Osteocyte (in vitro differentiated cells): Measurements from ENCODE around the gene COL24A1. TPM values are rescaled to one million over a fixed set of nuclear protein-coding genes. Genes with fewer than 3 reads are reported as not detected.
"Not testable (repeated sequence)": the region's sequence is repeated elsewhere in the genome, so short reads cannot be mapped to it uniquely, and the experiment has no call there.

Experiments
- DNase-seq: peaks from one replicate; pipeline ENCODE4 v3.0.0; 2021; ENCODE audit warnings: mixed read lengths; ENCODE audit not compliant: unreplicated experiment; ENCODE audit errors: extremely low spot score
- H3K27ac Mint-ChIP-seq: one replicate; pipeline ENCODE4 v1.8.0; 2021; ENCODE audit warnings: mild to moderate bottlenecking, mixed read lengths; ENCODE audit not compliant: unreplicated experiment
- H3K27me3 Mint-ChIP-seq: one replicate; pipeline ENCODE4 v1.8.0; 2021; ENCODE audit warnings: mixed read lengths; ENCODE audit not compliant: unreplicated experiment
- H3K36me3 Mint-ChIP-seq: one replicate; pipeline ENCODE4 v1.8.0; 2021; ENCODE audit warnings: mixed read lengths; ENCODE audit not compliant: unreplicated experiment
- H3K4me1 Mint-ChIP-seq: one replicate; pipeline ENCODE4 v1.8.0; 2021; ENCODE audit warnings: mixed read lengths; ENCODE audit not compliant: unreplicated experiment
- H3K4me3 Mint-ChIP-seq: one replicate; pipeline ENCODE4 v1.8.0; 2021; ENCODE audit warnings: mild to moderate bottlenecking, moderate library complexity, mixed read lengths; ENCODE audit not compliant: unreplicated experiment
- H3K9me3 Mint-ChIP-seq: one replicate; pipeline ENCODE4 v1.8.0; 2021; ENCODE audit warnings: mixed read lengths; ENCODE audit not compliant: unreplicated experiment
- CTCF ChIP-seq: fragments of 200-600 bp; sonication (generic); IDR thresholded peaks from 2 replicates; pipeline ENCODE4 v1.5.0; 2021; ENCODE audit warnings: antibody characterized with exemption, mild to moderate bottlenecking, moderate library complexity
- total RNA-seq: library from RNA; stranded (reverse); gene quantifications from 2 replicates; pipeline ENCODE4 v1.2.1, GENCODE V29; 2021

The COL24A1 gene
- total RNA-seq, 1 donor from 2014 or later = 0.46 TPM

GRCh38 chr1:85801520-85801919 is 355.1 kb downstream of the COL24A1 start:
- H3K4me1 Mint-ChIP-seq = peaks cover 8% of the 10 kb centered on the region
- no peak overlapping the region for H3K27ac Mint-ChIP-seq
- H3K36me3 Mint-ChIP-seq = no peaks in the 10 kb centered on the region
- peaks cover 3% of the 10 kb centered on the region for H3K9me3 Mint-ChIP-seq
- H3K4me3 Mint-ChIP-seq = no peak overlapping the region
- H3K27me3 Mint-ChIP-seq = peaks cover 3% of the 10 kb centered on the region
- DNase-seq = no peak
- TF ChIP-seq CTCF = no peak

DNA sequence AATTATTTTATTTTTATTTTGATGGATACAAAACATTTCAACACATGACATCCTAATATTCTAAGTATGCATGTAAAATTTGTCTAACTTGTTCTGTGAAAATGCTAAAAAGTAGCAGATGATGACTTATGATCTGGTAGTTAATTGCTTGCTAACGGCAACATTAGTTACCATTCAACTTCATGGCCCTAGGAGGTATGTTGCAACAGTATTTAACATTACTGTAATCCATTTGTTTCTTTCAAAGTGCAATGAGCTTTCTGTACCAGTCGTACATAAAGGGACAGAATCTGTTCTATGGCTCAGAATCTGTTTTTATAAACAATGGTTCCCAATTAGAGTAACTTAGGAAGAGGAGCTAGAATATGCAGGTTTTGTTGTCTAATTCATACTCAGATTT is 356.8 kb downstream of the COL24A1 start:
- no peak for DNase-seq
- no peaks in the 10 kb centered on the region for H3K36me3 Mint-ChIP-seq
- peaks cover 14% of the 10 kb centered on the region for H3K4me1 Mint-ChIP-seq
- no peak overlapping the region for H3K4me3 Mint-ChIP-seq
- TF ChIP-seq CTCF = no peak
- H3K9me3 Mint-ChIP-seq = peaks cover 3% of the 10 kb centered on the region
- H3K27ac Mint-ChIP-seq = no peak overlapping the region
- peaks cover 3% of the 10 kb centered on the region for H3K27me3 Mint-ChIP-seq

DNA sequence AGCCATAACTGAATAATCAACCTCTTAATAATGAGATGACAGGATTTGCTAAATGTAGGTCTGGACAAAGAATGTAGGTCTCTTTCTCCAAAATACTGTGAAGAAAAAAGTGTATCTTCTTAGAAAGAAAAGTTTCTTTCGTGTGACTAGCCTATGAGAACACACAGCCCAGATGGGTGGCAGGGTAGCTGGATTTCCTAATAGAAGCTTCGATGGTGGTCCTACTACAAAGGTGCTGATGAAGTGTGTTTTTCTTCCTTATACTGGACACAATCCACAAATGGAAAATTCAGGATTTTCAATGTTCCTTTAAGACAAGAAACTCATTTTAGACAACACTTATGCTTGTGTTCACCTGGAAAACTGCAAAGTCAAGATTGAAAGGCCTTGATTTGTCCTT is 358.2 kb downstream of the COL24A1 start:
- Mint-ChIP-seq H3K27me3 (peaks cover 5% of the 10 kb centered on the region), H3K27ac (no peak overlapping the region), H3K4me3 (no peak overlapping the region), H3K9me3 (peaks cover 3% of the 10 kb centered on the region), H3K4me1 (peaks cover 14% of the 10 kb centered on the region), H3K36me3 (no peaks in the 10 kb centered on the region)
- no peak for DNase-seq
- no peak for TF ChIP-seq CTCF

- not testable (repeated sequence) for H3K4me1 Mint-ChIP-seq, H3K36me3 Mint-ChIP-seq, H3K9me3 Mint-ChIP-seq, DNase-seq, H3K27ac Mint-ChIP-seq, H3K4me3 Mint-ChIP-seq
- peaks cover 33% of the 10 kb centered on the region for H3K27me3 Mint-ChIP-seq
These were observed 379.6 kb downstream of the COL24A1 start for GRCh38 chr1:85777021-85777420.

GRCh38 chr1:85762804-85763203 is 393.8 kb downstream of the COL24A1 start:
- no peak for DNase-seq
- no peaks in the 10 kb centered on the region for H3K36me3 Mint-ChIP-seq
- H3K27me3 Mint-ChIP-seq = peaks cover 10% of the 10 kb centered on the region
- TF ChIP-seq CTCF = no peak
- H3K9me3 Mint-ChIP-seq = no peaks in the 10 kb centered on the region
- H3K4me1 Mint-ChIP-seq = no peaks in the 10 kb centered on the region
- H3K27ac Mint-ChIP-seq = no peak overlapping the region
- no peak overlapping the region for H3K4me3 Mint-ChIP-seq

GRCh38 chr1:85756864-85757263 is 399.7 kb downstream of the COL24A1 start:
- no peak for DNase-seq
- TF ChIP-seq CTCF = no peak
- Mint-ChIP-seq H3K27ac (no peak overlapping the region), H3K4me3 (no peak overlapping the region), H3K27me3 (peaks cover 23% of the 10 kb centered on the region), H3K9me3 (peaks cover 9% of the 10 kb centered on the region), H3K36me3 (no peaks in the 10 kb centered on the region), H3K4me1 (no peaks in the 10 kb centered on the region)
